Thoracic aorta (tissue), 2 donors: ENCODE measurements around the gene FRG2B. TPM values are rescaled to one million over a fixed set of nuclear protein-coding genes. Genes with fewer than 3 reads are reported as not detected.
"Not testable (repeated sequence)": the region's sequence is repeated elsewhere in the genome, so short reads cannot be mapped to it uniquely, and the experiment has no call there.

Source experiments
- ATAC-seq: fragments of 150-250 bp; one replicate; pipeline ENCODE4 v1.8.0; 2017; ENCODE audit warnings: low read depth; ENCODE audit not compliant: insufficient number of reproducible peaks, low FRiP score
- DNase-seq: peaks from one replicate; pipeline ENCODE4 v3.0.0-alpha.2; 2020; ENCODE audit warnings: low spot score
- H3K27ac ChIP-seq, 2 donors: fragments of 200-600 bp; sonication (generic); 1 replicate in 1 of 2; 2 replicates in 1 of 2; pipeline ENCODE4 v1.5.1; 2016; ENCODE audit warnings: mild to moderate bottlenecking in 2 of 2, moderate library complexity in 2 of 2
- H3K27me3 ChIP-seq: fragments of 200-600 bp; sonication (generic); replicated peaks from 2 replicates; pipeline ENCODE4 v1.6.0; 2016; ENCODE audit warnings: mild to moderate bottlenecking; ENCODE audit not compliant: insufficient read depth
- H3K36me3 ChIP-seq: fragments of 200-600 bp; sonication (generic); one replicate; pipeline ENCODE4 v1.5.1; 2016
- H3K4me1 ChIP-seq, 2 donors: fragments of 200-600 bp; sonication (generic); 1 replicate in 1 of 2; 2 replicates in 1 of 2; pipeline versions ENCODE4 v1.5.1 to v1.6.0; 2016; ENCODE audit warnings: low read depth in 2 of 2, mild to moderate bottlenecking in 1 of 2; ENCODE audit not compliant: control insufficient read depth in 1 of 2
- H3K4me3 ChIP-seq: fragments of 200-600 bp; sonication (generic); 2 replicates; pipeline ENCODE4 v1.5.1; 2016; ENCODE audit warnings: mild to moderate bottlenecking
- H3K9me3 ChIP-seq: fragments of 200-600 bp; sonication (generic); 2 replicates; pipeline ENCODE4 v1.5.1; 2016
- CTCF ChIP-seq: fragments of 200-600 bp; sonication (generic); IDR thresholded peaks from one replicate; pipeline ENCODE4 v1.5.1; 2019; ENCODE audit warnings: antibody characterized with exemption
- total RNA-seq, 2 donors: library from RNA; depleted of rRNA; stranded (reverse); fragments of >200 nt; gene quantifications; one replicate each; pipeline versions ENCODE4 v1.1.0 to v1.2.3, GENCODE V29; 2016

FRG2B gene
- total RNA-seq, 2 donors from 2014 or later = not detected

GRCh38 chr10:133592716-133593115, 33.9 kb downstream of the FRG2B start:
- no peak for TF ChIP-seq CTCF
- Histone ChIP-seq H3K9me3 (no peaks in the 10 kb centered on the region), H3K27ac (no peak overlapping the region), H3K27me3 (no peaks in the 10 kb centered on the region), H3K4me1 (no peaks in the 10 kb centered on the region), H3K36me3 (no peaks in the 10 kb centered on the region), H3K4me3 (no peak overlapping the region)
- ATAC-seq (no peak), DNase-seq (no peak)

- no peaks in the 10 kb centered on the region for H3K9me3 ChIP-seq
- ATAC-seq = no peak
- H3K27me3 ChIP-seq = no peaks in the 10 kb centered on the region
- H3K4me3 ChIP-seq = no peak overlapping the region
- H3K4me1 ChIP-seq = no peaks in the 10 kb centered on the region
- H3K27ac ChIP-seq = no peak overlapping the region
- no peak for DNase-seq
- no peaks in the 10 kb centered on the region for H3K36me3 ChIP-seq
- TF ChIP-seq CTCF = no peak
These were observed 35.6 kb downstream of the FRG2B start for GRCh38 chr10:133590970-133591359.

GRCh38 chr10:133590226-133590969, 36.2 kb downstream of the FRG2B start:
- Histone ChIP-seq H3K4me1 (no peaks in the 10 kb centered on the region), H3K9me3 (no peaks in the 10 kb centered on the region), H3K27ac (no peak overlapping the region), H3K4me3 (no peak overlapping the region), H3K27me3 (no peaks in the 10 kb centered on the region), H3K36me3 (no peaks in the 10 kb centered on the region)
- no peak for ATAC-seq
- no peak for TF ChIP-seq CTCF
- DNase-seq = no peak

- not testable (repeated sequence) for H3K27me3 ChIP-seq, H3K27ac ChIP-seq, H3K4me1 ChIP-seq, H3K4me3 ChIP-seq, DNase-seq, H3K36me3 ChIP-seq, ATAC-seq
- peaks cover 11% of the 10 kb centered on the region for H3K9me3 ChIP-seq
These were observed 49.6 kb downstream of the FRG2B start for GRCh38 chr10:133577037-133577436.

Other genes with a start within 250 kb of the FRG2B start
- 1 to 10 TPM; 7.0 to 9.1 TPM for gene PAOX, start 247.5 kb downstream of the FRG2B start, total RNA-seq
- 10 to 100 TPM; 18.0 to 18.6 TPM for gene MTG1, start 232.6 kb downstream of the FRG2B start, total RNA-seq
- gene SPRN, start 202.2 kb downstream of the FRG2B start, total RNA-seq = not detected
- 10 to 100 TPM; 10.6 to 12.1 TPM for gene SCART1, start 172.8 kb downstream of the FRG2B start, total RNA-seq
- 1 to 10 TPM; 2.9 to 5.3 TPM for gene CYP2E1, start 99.4 kb downstream of the FRG2B start, total RNA-seq
- 1 to 10 TPM in 1 of 2 donors, not detected in 1; 1.8 TPM for gene SYCE1, start 61.2 kb downstream of the FRG2B start, total RNA-seq